Endothelial cell of umbilical vein (primary cell): Measurements from ENCODE around the gene ADAMTS14.

ENCODE experiments used
- CTCF ChIP-seq, 2 donors: IDR thresholded peaks; 1 replicate in 1 of 2; 2 replicates in 1 of 2; pipeline ENCODE4 v1.5.1; 2011; ENCODE audit warnings: low read length in 2 of 2, mild to moderate bottlenecking in 2 of 2, moderate library complexity in 2 of 2, control low read depth in 1 of 2, inconsistent platforms in 1 of 2, low read depth in 1 of 2; ENCODE audit not compliant: insufficient read depth in 1 of 2; ENCODE audit errors: extremely low read depth in 1 of 2
- EZH2 ChIP-seq: IDR thresholded peaks from 2 replicates; pipeline ENCODE4 v1.6.1; 2012; ENCODE audit warnings: borderline replicate concordance, low read depth, mild to moderate bottlenecking, moderate library complexity, low read length, inconsistent platforms; ENCODE audit not compliant: severe bottlenecking

- no peak for TF ChIP-seq CTCF (IDR thresholded peaks at IDR 0.05; ENCODE audit: extremely low read depth in 1 of 2, insufficient read depth in 1 of 2, low read depth in 1 of 2, low read length in 2 of 2)
- no peak for TF ChIP-seq EZH2
Measured at GRCh38 chr10:70777063-70777875, 105.0 kb downstream of the ADAMTS14 start.
